H1 (cell line): ENCODE results near the gene HINT3. TPM values are rescaled to one million over a fixed set of nuclear protein-coding genes. Genes with fewer than 3 reads are reported as not detected.

Experiments
- KDM5A ChIP-seq: fragments of 200-600 bp; IDR thresholded peaks from 2 replicates; pipeline ENCODE4 v1.7.1; 2012; ENCODE audit warnings: mild to moderate bottlenecking, low read length, inconsistent platforms, mixed read lengths
- RNF2 ChIP-seq: fragments of 200-900, 300-1000 bp; sonication (generic); IDR thresholded peaks from 2 replicates; pipeline ENCODE4 v1.7.1; 2016; ENCODE audit warnings: borderline replicate concordance, low read depth, mild to moderate bottlenecking, antibody characterized with exemption, low read length; ENCODE audit not compliant: poor library complexity, severe bottlenecking; ENCODE audit errors: missing control alignments
- polyA plus RNA-seq, 7 experiments: library from polyadenylated mRNA; depleted of rRNA in 3 of 7; stranded (reverse) in 5 of 7; unstranded in 2 of 7; fragments of >200 nt in 5 of 7; fragments of 200-250 nt in 2 of 7; gene quantifications; 1 replicate in 5 of 7; 2 replicates in 1 of 7; 4 replicates in 1 of 7; pipeline versions ENCODE4 v1.2.1 to v1.2.3, GENCODE V29; 2011 to 2013; ENCODE audit warnings: missing spikeins in 2 of 7, mixed read lengths in 2 of 7
- total RNA-seq: library from RNA; stranded (reverse); fragmentation: NEBNext Ultra II Directional; extraction: Animal tissue kit (Norgen Biotek cat#: 25700); gene quantifications from 2 replicates; pipeline ENCODE4 v1.2.1, GENCODE V29; 2021
- TF ChIP-seq, protein P1 (sequence below): fragments of 300-600 bp; sonication (generic); IDR thresholded peaks from 2 replicates; pipeline ENCODE4 v1.7.1; 2012; ENCODE audit warnings: low read length, moderate library complexity, mild to moderate bottlenecking, inconsistent platforms; ENCODE audit not compliant: insufficient replicate concordance

Gene HINT3
- total and polyA plus RNA-seq, 2 of the 8 experiments (the other 6 are each of a cell fraction or from before 2014, with no cell fraction given): 1.2 to 7.8 TPM

GRCh38 chr6:125957845-125958244 is 1.3 kb downstream of the HINT3 start (continued):
- TF ChIP-seq, protein P1, sequence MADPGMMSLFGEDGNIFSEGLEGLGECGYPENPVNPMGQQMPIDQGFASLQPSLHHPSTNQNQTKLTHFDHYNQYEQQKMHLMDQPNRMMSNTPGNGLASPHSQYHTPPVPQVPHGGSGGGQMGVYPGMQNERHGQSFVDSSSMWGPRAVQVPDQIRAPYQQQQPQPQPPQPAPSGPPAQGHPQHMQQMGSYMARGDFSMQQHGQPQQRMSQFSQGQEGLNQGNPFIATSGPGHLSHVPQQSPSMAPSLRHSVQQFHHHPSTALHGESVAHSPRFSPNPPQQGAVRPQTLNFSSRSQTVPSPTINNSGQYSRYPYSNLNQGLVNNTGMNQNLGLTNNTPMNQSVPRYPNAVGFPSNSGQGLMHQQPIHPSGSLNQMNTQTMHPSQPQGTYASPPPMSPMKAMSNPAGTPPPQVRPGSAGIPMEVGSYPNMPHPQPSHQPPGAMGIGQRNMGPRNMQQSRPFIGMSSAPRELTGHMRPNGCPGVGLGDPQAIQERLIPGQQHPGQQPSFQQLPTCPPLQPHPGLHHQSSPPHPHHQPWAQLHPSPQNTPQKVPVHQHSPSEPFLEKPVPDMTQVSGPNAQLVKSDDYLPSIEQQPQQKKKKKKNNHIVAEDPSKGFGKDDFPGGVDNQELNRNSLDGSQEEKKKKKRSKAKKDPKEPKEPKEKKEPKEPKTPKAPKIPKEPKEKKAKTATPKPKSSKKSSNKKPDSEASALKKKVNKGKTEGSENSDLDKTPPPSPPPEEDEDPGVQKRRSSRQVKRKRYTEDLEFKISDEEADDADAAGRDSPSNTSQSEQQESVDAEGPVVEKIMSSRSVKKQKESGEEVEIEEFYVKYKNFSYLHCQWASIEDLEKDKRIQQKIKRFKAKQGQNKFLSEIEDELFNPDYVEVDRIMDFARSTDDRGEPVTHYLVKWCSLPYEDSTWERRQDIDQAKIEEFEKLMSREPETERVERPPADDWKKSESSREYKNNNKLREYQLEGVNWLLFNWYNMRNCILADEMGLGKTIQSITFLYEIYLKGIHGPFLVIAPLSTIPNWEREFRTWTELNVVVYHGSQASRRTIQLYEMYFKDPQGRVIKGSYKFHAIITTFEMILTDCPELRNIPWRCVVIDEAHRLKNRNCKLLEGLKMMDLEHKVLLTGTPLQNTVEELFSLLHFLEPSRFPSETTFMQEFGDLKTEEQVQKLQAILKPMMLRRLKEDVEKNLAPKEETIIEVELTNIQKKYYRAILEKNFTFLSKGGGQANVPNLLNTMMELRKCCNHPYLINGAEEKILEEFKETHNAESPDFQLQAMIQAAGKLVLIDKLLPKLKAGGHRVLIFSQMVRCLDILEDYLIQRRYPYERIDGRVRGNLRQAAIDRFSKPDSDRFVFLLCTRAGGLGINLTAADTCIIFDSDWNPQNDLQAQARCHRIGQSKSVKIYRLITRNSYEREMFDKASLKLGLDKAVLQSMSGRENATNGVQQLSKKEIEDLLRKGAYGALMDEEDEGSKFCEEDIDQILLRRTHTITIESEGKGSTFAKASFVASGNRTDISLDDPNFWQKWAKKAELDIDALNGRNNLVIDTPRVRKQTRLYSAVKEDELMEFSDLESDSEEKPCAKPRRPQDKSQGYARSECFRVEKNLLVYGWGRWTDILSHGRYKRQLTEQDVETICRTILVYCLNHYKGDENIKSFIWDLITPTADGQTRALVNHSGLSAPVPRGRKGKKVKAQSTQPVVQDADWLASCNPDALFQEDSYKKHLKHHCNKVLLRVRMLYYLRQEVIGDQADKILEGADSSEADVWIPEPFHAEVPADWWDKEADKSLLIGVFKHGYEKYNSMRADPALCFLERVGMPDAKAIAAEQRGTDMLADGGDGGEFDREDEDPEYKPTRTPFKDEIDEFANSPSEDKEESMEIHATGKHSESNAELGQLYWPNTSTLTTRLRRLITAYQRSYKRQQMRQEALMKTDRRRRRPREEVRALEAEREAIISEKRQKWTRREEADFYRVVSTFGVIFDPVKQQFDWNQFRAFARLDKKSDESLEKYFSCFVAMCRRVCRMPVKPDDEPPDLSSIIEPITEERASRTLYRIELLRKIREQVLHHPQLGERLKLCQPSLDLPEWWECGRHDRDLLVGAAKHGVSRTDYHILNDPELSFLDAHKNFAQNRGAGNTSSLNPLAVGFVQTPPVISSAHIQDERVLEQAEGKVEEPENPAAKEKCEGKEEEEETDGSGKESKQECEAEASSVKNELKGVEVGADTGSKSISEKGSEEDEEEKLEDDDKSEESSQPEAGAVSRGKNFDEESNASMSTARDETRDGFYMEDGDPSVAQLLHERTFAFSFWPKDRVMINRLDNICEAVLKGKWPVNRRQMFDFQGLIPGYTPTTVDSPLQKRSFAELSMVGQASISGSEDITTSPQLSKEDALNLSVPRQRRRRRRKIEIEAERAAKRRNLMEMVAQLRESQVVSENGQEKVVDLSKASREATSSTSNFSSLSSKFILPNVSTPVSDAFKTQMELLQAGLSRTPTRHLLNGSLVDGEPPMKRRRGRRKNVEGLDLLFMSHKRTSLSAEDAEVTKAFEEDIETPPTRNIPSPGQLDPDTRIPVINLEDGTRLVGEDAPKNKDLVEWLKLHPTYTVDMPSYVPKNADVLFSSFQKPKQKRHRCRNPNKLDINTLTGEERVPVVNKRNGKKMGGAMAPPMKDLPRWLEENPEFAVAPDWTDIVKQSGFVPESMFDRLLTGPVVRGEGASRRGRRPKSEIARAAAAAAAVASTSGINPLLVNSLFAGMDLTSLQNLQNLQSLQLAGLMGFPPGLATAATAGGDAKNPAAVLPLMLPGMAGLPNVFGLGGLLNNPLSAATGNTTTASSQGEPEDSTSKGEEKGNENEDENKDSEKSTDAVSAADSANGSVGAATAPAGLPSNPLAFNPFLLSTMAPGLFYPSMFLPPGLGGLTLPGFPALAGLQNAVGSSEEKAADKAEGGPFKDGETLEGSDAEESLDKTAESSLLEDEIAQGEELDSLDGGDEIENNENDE: no peak
- TF ChIP-seq RNF2 (no peak), KDM5A (no peak)
